CD4-positive, alpha-beta T cell (primary cell): ENCODE results near the gene FNDC7. TPM values are rescaled to one million over a fixed set of nuclear protein-coding genes. Genes with fewer than 3 reads are reported as not detected.
"Not testable (repeated sequence)": the region's sequence is repeated elsewhere in the genome, so short reads cannot be mapped to it uniquely, and the experiment has no call there.

Experiments
- ATAC-seq: fragments of 200-7000 bp; cut with Tn5 transposase; one replicate; pipeline ENCODE4 v1.10.0; 2022; ENCODE audit warnings: mild to moderate bottlenecking; ENCODE audit not compliant: poor library complexity
- CTCF ChIA-PET: fragments of 350-600 bp; sonication (Branson Sonifier 250); formaldehyde crosslinking; loops from one replicate; lab custom pipeline; 2021; ENCODE audit warnings: antibody characterized with exemption, inconsistent platforms; lab: Charles Lee
- POLR2A ChIA-PET: fragments of 350-600 bp; sonication (Branson Sonifier 250); formaldehyde crosslinking; loops from one replicate; lab custom pipeline; 2021; ENCODE audit warnings: antibody characterized with exemption, inconsistent platforms; lab: Charles Lee
- DNase-seq, 14 experiments: peaks; one replicate each; pipeline ENCODE4 v3.0.0-alpha.2; 2013 to 2020; ENCODE audit warnings: mixed read lengths in 2 of 14
- H3K27ac ChIP-seq, 2 donors: one replicate each; pipeline versions ENCODE4 v1.5.1 to v1.7.0; 2013; ENCODE audit warnings: low read length in 2 of 2, low read depth in 1 of 2, mild to moderate bottlenecking in 1 of 2
- H3K27me3 ChIP-seq, 2 experiments: 1 replicate in 1 of 2; 2 replicates in 1 of 2; pipeline versions ENCODE4 v1.6.1 to v1.7.0; 2013; ENCODE audit warnings: low read length in 2 of 2, control low read depth in 1 of 2, mild to moderate bottlenecking in 1 of 2, moderate library complexity in 1 of 2; ENCODE audit not compliant: insufficient read depth in 2 of 2, control insufficient read depth in 1 of 2
- H3K36me3 ChIP-seq: one replicate; pipeline ENCODE4 v1.6.1; 2013; ENCODE audit warnings: low read length, control low read depth; ENCODE audit not compliant: insufficient read depth
- H3K4me1 ChIP-seq: one replicate; pipeline ENCODE4 v1.6.1; 2013; ENCODE audit warnings: low read length, control low read depth; ENCODE audit not compliant: insufficient read depth
- H3K4me3 ChIP-seq: one replicate; pipeline ENCODE4 v1.5.1; 2013; ENCODE audit warnings: mild to moderate bottlenecking, low read length, moderate library complexity
- H3K9me3 ChIP-seq, 2 experiments: 1 replicate in 1 of 2; 2 replicates in 1 of 2; pipeline versions ENCODE4 v1.6.1 to v1.7.0; 2013; ENCODE audit warnings: low read length in 2 of 2, mild to moderate bottlenecking in 2 of 2, control low read depth in 1 of 2, moderate library complexity in 1 of 2; ENCODE audit not compliant: control insufficient read depth in 1 of 2, insufficient read depth in 1 of 2
- H3K27ac Mint-ChIP-seq: one replicate; pipeline ENCODE4 v1.8.0; 2020; ENCODE audit warnings: mixed read lengths
- H3K27me3 Mint-ChIP-seq: one replicate; pipeline ENCODE4 v1.8.0; 2021; ENCODE audit warnings: mixed read lengths
- H3K36me3 Mint-ChIP-seq: one replicate; pipeline ENCODE4 v1.8.0; 2021; ENCODE audit warnings: low read depth, mixed read lengths
- H3K4me1 Mint-ChIP-seq: one replicate; pipeline ENCODE4 v1.8.0; 2021; ENCODE audit warnings: low read depth, mixed read lengths
- H3K4me3 Mint-ChIP-seq: one replicate; pipeline ENCODE4 v1.8.0; 2020; ENCODE audit warnings: mild to moderate bottlenecking, mixed read lengths
- H3K9me3 Mint-ChIP-seq: one replicate; pipeline ENCODE4 v1.8.0; 2020; ENCODE audit warnings: mixed read lengths
- CTCF ChIP-seq: fragments of 200-600 bp; IDR thresholded peaks from one replicate; pipeline ENCODE4 v1.8.0; 2022; ENCODE audit warnings: antibody characterized with exemption, mild to moderate bottlenecking
- intact Hi-C, 2 experiments: fragments of 100-400 bp; cut with DNase I in 1 of 2; cut with micrococcal nuclease in 1 of 2; formaldehyde crosslinking; loops; one replicate each; pipeline versions ENCODE4 v1.15.1 to v1.9.0; 2023 to 2025; cut with DNase I, micrococcal nuclease
- total RNA-seq, 174 experiments: library from RNA in 2 of 174; stranded (reverse) in 2 of 174; gene quantifications; one replicate each; pipeline ENCODE4 v1.2.3 and lab custom pipeline; 2021 to 2026

FNDC7 gene
- total RNA-seq, 2 experiments from 2014 or later: 0.19 to 0.42 TPM

GRCh38 chr1:108695535-108695934, 17.2 kb upstream of the FNDC7 start:
- Histone ChIP-seq H3K4me3 (peak overlapping the region; percentile 89), H3K27me3 (no peaks in the 10 kb centered on the region), H3K9me3 (no peaks in the 10 kb centered on the region), H3K4me1 (peaks cover 31% of the 10 kb centered on the region), H3K36me3 (peaks cover 54% of the 10 kb centered on the region), H3K27ac (peak overlapping the region; percentile 30 to 99)
- DNase-seq (no peak), ATAC-seq (no peak)
- POLR2A ChIA-PET: interaction anchor here (0.7 to 5.6 kb wide), 4 partner anchors 11 to 132 kb away, joined by 3 to 481 read pairs (median 226); partner anchors contain the start of gene HENMT1
- Mint-ChIP-seq H3K27me3 (no peaks in the 10 kb centered on the region), H3K9me3 (no peaks in the 10 kb centered on the region), H3K4me1 (peaks cover 80% of the 10 kb centered on the region), H3K4me3 (peak overlapping the region; percentile 82), H3K27ac (peak overlapping the region; percentile 97), H3K36me3 (peaks cover 85% of the 10 kb centered on the region)
- TF ChIP-seq CTCF: no peak
- CTCF ChIA-PET: no interaction called here
- intact Hi-C loops: no loop called here

GRCh38 chr1:108699375-108700332, 13.1 kb upstream of the FNDC7 start:
- Mint-ChIP-seq H3K36me3 (peaks cover 84% of the 10 kb centered on the region), H3K4me3 (peak overlapping the region; percentile 82), H3K4me1 (peaks cover 76% of the 10 kb centered on the region), H3K27ac (peak overlapping the region; percentile 97), H3K27me3 (no peaks in the 10 kb centered on the region), H3K9me3 (no peaks in the 10 kb centered on the region)
- Histone ChIP-seq H3K4me3 (peak overlapping the region; percentile 24), H3K27me3 (no peaks in the 10 kb centered on the region), H3K4me1 (peaks cover 38% of the 10 kb centered on the region), H3K9me3 (no peaks in the 10 kb centered on the region), H3K27ac (peak overlapping the region; percentile 37 to 44), H3K36me3 (peaks cover 72% of the 10 kb centered on the region)
- no peak for TF ChIP-seq CTCF
- POLR2A ChIA-PET: no interaction called here
- no peak for ATAC-seq
- intact Hi-C loops: loop anchor here in 1 of 2 experiments (2.0 kb wide), 1 partner anchor 47 kb away; the partner anchor contains the start of gene STXBP3
- no peak for DNase-seq
- CTCF ChIA-PET: no interaction called here

- H3K27ac Mint-ChIP-seq: peak overlapping the region; percentile 97
- POLR2A ChIA-PET: interaction anchor here (0.7 to 9.7 kb wide), 3 partner anchors 8 to 40 kb away, joined by 3 to 160 read pairs (median 3); partner anchors contain the start of genes HENMT1 and PRPF38B
These were observed 11.4 kb upstream of the FNDC7 start for GRCh38 chr1:108701176-108701849.

GRCh38 chr1:108702109-108702508, 10.6 kb upstream of the FNDC7 start:
- not testable (repeated sequence) for H3K9me3 ChIP-seq, H3K27me3 ChIP-seq, DNase-seq, H3K27me3 Mint-ChIP-seq, ATAC-seq, H3K9me3 Mint-ChIP-seq, H3K4me3 ChIP-seq, H3K4me3 Mint-ChIP-seq
- intact Hi-C loops: loop anchor here in 1 of 2 experiments (2.0 kb wide), 1 partner anchor 45 kb away; the partner anchor contains the start of gene STXBP3
- ChIA-PET POLR2A (interaction anchor here (0.6 to 9.7 kb wide), 6 partner anchors 9 to 57 kb away, joined by 3 to 160 read pairs (median 4); partner anchors contain the start of genes HENMT1, PRPF38B and STXBP3), CTCF (interaction anchor here (1.5 kb wide), 1 partner anchor 9 kb away, joined by 4 read pairs; no protein-coding TSS in a partner anchor)
- H3K27ac Mint-ChIP-seq: peak overlapping the region; percentile 97
- peaks cover 77% of the 10 kb centered on the region for H3K4me1 Mint-ChIP-seq
- H3K4me1 ChIP-seq: peaks cover 44% of the 10 kb centered on the region
- H3K36me3 Mint-ChIP-seq: peaks cover 62% of the 10 kb centered on the region
- H3K27ac ChIP-seq: peak overlapping the region in 1 of 2 donors; percentile 5
- peaks cover 52% of the 10 kb centered on the region for H3K36me3 ChIP-seq

More at GRCh38 chr1:108701176-108701849, 11.4 kb upstream of the FNDC7 start:
- Histone ChIP-seq H3K4me1 (peaks cover 46% of the 10 kb centered on the region), H3K9me3 (no peaks in the 10 kb centered on the region), H3K27me3 (no peaks in the 10 kb centered on the region), H3K4me3 (no peak overlapping the region), H3K27ac (no peak overlapping the region), H3K36me3 (peaks cover 60% of the 10 kb centered on the region)
- intact Hi-C loops: no loop called here
- peaks cover 80% of the 10 kb centered on the region for H3K4me1 Mint-ChIP-seq
- no peaks in the 10 kb centered on the region for H3K9me3 Mint-ChIP-seq
- no peak for TF ChIP-seq CTCF
- peak in 1 of 14 experiments; percentile 45 for DNase-seq
- CTCF ChIA-PET: interaction anchor here (1.5 kb wide), 1 partner anchor 9 kb away, joined by 4 read pairs; no protein-coding TSS in a partner anchor
- peaks cover 70% of the 10 kb centered on the region for H3K36me3 Mint-ChIP-seq
- no peak for ATAC-seq
- peak overlapping the region; percentile 42 for H3K4me3 Mint-ChIP-seq
- no peaks in the 10 kb centered on the region for H3K27me3 Mint-ChIP-seq
